T47D (cell line): Measurements from ENCODE around the gene PLA2G12B.
"Not testable (repeated sequence)": the region's sequence is repeated elsewhere in the genome, so short reads cannot be mapped to it uniquely, and the experiment has no call there.

Experiments used
- DNase-seq, 2 experiments: peaks; one replicate each; pipeline versions ENCODE4 v3.0.0 to v3.0.0-alpha.2; 2011 to 2012; ENCODE audit warnings: low read depth in 1 of 2, low spot score in 1 of 2
- JUND ChIP-seq: IDR thresholded peaks from 2 replicates; pipeline ENCODE4 v1.6.1; 2012; ENCODE audit warnings: low read depth
- in situ Hi-C: cut with HindIII; loops from 2 replicates; pipeline ENCODE4 v1.10.0; 2016; ENCODE audit warnings: low sequenced_read_pairs, low pct_unique_long_range_greater_than_20kb

The PLA2G12B gene

GRCh38 chr10:72925951-72926465 is 28.6 kb downstream of the PLA2G12B start:
- TF ChIP-seq JUND, result no peak
- in situ Hi-C loops, result no loop called here
- DNase-seq, result no peak

- DNase-seq, result no peak
- in situ Hi-C loops, result no loop called here
- no peak for TF ChIP-seq JUND
These were observed 30.3 kb downstream of the PLA2G12B start for GRCh38 chr10:72924351-72924750.

GRCh38 chr10:72921147-72921683 is 33.4 kb downstream of the PLA2G12B start:
- in situ Hi-C loops, result not testable (repeated sequence)

GRCh38 chr10:72918352-72918751 is 36.3 kb downstream of the PLA2G12B start:
- in situ Hi-C loops, result no loop called here
- no peak for TF ChIP-seq JUND
- no peak for DNase-seq

More at GRCh38 chr10:72921147-72921683, 33.4 kb downstream of the PLA2G12B start:
- DNase-seq, result not testable (repeated sequence)

- DNase-seq, in situ Hi-C loops: not testable (repeated sequence)
These were observed 36.7 kb downstream of the PLA2G12B start for GRCh38 chr10:72917803-72918332.

GRCh38 chr10:72917201-72917600 is 37.4 kb downstream of the PLA2G12B start:
- DNase-seq, in situ Hi-C loops: not testable (repeated sequence)

- in situ Hi-C loops, result no loop called here
- DNase-seq, result no peak
- TF ChIP-seq JUND, result no peak
These were observed 41.3 kb downstream of the PLA2G12B start for GRCh38 chr10:72913287-72913686.

- in situ Hi-C loops, result no loop called here
- TF ChIP-seq JUND, result no peak
These were observed 41.9 kb downstream of the PLA2G12B start for GRCh38 chr10:72912736-72913135.

GRCh38 chr10:72911758-72912157 is 42.8 kb downstream of the PLA2G12B start:
- no peak for TF ChIP-seq JUND
- in situ Hi-C loops, result no loop called here
- no peak for DNase-seq

More at GRCh38 chr10:72912736-72913135, 41.9 kb downstream of the PLA2G12B start:
- no peak for DNase-seq

GRCh38 chr10:72910705-72911104 is 43.9 kb downstream of the PLA2G12B start:
- in situ Hi-C loops, result no loop called here
- no peak for DNase-seq
- TF ChIP-seq JUND, result no peak

GRCh38 chr10:72906446-72906845 is 48.2 kb downstream of the PLA2G12B start:
- no peak for DNase-seq
- TF ChIP-seq JUND, result no peak
- in situ Hi-C loops, result no loop called here

GRCh38 chr10:72904806-72905205 is 49.8 kb downstream of the PLA2G12B start:
- DNase-seq, result no peak
- TF ChIP-seq JUND, result no peak
- in situ Hi-C loops, result no loop called here

- in situ Hi-C loops, DNase-seq: not testable (repeated sequence)
These were observed 50.6 kb downstream of the PLA2G12B start for GRCh38 chr10:72903941-72904446.

- TF ChIP-seq JUND, result no peak
- no peak for DNase-seq
- in situ Hi-C loops, result no loop called here
These were observed 55.1 kb downstream of the PLA2G12B start for GRCh38 chr10:72899545-72899944.
